ENCODE data around the gene TTLL5.

The TTLL5 gene

DNA sequence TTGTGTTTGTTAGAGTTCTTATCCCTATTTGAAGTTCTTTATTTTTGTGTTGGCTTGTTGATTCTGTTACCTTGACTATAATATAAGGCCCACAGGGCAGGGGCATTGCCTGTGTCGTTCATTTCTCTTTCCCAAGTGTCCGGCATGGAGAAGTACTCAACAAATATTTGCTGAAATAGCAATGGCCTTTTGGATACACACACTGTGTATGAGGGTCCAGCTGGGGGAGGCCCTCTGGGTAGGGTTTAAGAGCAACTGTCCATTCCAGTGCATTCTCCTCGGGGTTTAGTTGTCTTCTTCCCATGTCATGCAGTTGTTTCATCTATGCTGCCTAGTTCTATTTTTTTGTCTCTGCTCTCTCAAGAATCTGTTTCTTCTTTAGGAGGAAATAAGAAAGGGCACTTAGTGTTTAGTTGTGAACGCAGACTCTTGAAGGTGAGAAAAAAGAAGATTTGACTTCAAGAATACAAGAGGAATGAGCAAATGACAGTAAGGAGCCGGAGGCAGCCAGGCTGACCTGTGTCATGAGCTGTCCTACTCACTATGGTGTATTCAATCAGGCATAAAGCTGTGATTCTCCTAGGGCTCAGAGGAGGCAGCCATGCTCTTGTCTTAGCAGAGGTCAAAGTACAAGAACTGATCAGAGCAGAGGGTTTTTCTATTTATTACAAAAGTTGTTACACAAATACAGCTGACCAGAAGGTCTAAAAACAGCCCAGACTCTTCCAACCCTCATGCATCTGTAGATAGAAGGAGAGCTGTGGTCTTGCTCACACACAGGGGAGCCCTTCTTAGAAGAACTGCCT, 10.6 kb upstream of the TTLL5 start:
- Histone ChIP-seq H3K4me1 (ENCODE audit: control insufficient read depth, insufficient read depth, low read length) (no peaks in the 10 kb centered on the region), H3K9ac (ENCODE audit: low read depth, low read length) (no peak overlapping the region), H3K36me3 (ENCODE audit: control insufficient read depth, insufficient read depth, low read length) (peaks cover 26% of the 10 kb centered on the region), H3K9me3 (ENCODE audit: control insufficient read depth, insufficient read depth, low read length) (no peaks in the 10 kb centered on the region), H3K4me3 (ENCODE audit: low read depth, low read length) (no peak overlapping the region), H3K27me3 (ENCODE audit: control insufficient read depth, insufficient read depth, low read length) (no peaks in the 10 kb centered on the region)

DNA sequence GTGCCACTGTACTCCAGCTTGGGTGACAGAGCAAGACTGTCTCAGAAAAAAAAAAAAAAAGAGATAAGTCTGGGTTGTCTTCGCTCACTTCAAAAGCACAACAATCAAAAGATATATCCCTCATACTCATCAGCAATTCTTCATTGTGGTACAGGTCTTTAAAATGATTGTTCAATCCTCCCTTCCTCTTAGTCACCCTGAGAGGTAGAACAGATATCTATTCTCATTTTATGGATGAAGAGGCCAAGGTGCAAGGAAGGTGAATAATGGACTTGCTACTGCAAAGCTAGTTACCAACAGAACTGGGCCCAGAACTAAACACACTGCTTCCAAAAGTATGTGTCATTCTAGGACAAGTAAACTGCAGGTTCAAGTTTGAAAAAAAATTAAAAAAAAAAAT, 7.5 kb upstream of the TTLL5 start:
- peaks cover 23% of the 10 kb centered on the region for H3K36me3 ChIP-seq (ENCODE audit: control insufficient read depth, insufficient read depth, low read length)
- no peaks in the 10 kb centered on the region for H3K27me3 ChIP-seq (ENCODE audit: control insufficient read depth, insufficient read depth, low read length)

DNA sequence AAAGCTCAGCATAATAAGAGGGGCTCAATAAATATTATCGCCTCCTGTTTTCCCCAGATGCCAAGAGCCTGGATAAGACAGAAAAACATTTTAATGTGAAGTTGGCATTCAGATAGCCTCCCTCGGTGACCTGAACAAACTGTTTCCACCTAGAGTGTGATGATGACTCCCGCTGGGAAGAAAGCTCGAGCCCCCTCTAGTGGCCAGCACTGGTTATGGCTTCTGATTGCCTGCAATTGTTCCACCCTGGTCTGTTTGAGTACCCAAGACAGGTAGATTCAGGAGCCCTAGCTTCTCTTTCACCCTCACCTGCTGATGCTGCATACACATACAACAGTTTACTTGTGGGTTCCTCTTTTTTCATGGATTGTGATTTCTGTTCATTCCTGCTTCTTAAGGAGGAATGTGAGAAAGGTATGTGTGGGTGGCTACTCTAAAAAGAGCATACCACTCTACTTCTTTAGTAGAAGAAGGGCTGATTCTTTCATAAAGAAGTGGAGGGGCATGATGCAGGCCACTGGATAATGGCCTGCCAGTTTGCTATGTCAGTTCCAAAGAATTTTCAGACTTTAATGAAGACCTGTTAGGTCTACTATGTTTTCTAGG, 6.8 kb upstream of the TTLL5 start:
- Histone ChIP-seq H3K4me1 (ENCODE audit: control insufficient read depth, insufficient read depth, low read length) (no peaks in the 10 kb centered on the region), H3K36me3 (ENCODE audit: control insufficient read depth, insufficient read depth, low read length) (peaks cover 23% of the 10 kb centered on the region), H3K9me3 (ENCODE audit: control insufficient read depth, insufficient read depth, low read length) (no peaks in the 10 kb centered on the region), H3K4me3 (ENCODE audit: low read depth, low read length) (no peak overlapping the region), H3K9ac (ENCODE audit: low read depth, low read length) (no peak overlapping the region), H3K27me3 (ENCODE audit: control insufficient read depth, insufficient read depth, low read length) (no peaks in the 10 kb centered on the region)

More for the DNA sequence above, 7.5 kb upstream of the TTLL5 start:
- Histone ChIP-seq H3K4me1 (ENCODE audit: control insufficient read depth, insufficient read depth, low read length) (no peaks in the 10 kb centered on the region), H3K9ac (ENCODE audit: low read depth, low read length) (no peak overlapping the region), H3K4me3 (ENCODE audit: low read depth, low read length) (no peak overlapping the region), H3K9me3 (ENCODE audit: control insufficient read depth, insufficient read depth, low read length) (no peaks in the 10 kb centered on the region)

DNA sequence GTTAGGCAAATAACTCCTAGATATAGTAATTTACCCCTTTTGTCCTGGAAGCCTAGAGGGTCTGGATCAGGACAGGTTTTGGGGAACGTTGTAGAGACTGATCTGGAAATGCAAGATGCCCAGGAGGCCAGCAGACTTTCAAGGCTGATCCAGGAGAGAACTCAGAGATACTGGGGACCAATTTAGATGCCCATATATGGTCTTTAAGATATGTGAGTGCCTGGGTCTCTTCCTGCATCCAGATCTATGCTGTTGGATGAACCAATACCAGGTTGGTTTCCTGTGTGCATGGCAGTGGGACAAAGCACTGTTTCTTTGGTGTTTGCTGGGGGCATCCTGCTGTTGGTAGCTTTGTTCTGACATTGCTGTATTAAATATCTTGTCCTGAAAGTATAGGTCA, 5.8 kb upstream of the TTLL5 start:
- no peak overlapping the region for H3K9ac ChIP-seq (ENCODE audit: low read depth, low read length)
- no peaks in the 10 kb centered on the region for H3K27me3 ChIP-seq (ENCODE audit: control insufficient read depth, insufficient read depth, low read length)
- H3K36me3 ChIP-seq (ENCODE audit: control insufficient read depth, insufficient read depth, low read length): peaks cover 17% of the 10 kb centered on the region
- no peak overlapping the region for H3K4me3 ChIP-seq (ENCODE audit: low read depth, low read length)
- no peaks in the 10 kb centered on the region for H3K4me1 ChIP-seq (ENCODE audit: control insufficient read depth, insufficient read depth, low read length)
- H3K9me3 ChIP-seq (ENCODE audit: control insufficient read depth, insufficient read depth, low read length): no peaks in the 10 kb centered on the region

DNA sequence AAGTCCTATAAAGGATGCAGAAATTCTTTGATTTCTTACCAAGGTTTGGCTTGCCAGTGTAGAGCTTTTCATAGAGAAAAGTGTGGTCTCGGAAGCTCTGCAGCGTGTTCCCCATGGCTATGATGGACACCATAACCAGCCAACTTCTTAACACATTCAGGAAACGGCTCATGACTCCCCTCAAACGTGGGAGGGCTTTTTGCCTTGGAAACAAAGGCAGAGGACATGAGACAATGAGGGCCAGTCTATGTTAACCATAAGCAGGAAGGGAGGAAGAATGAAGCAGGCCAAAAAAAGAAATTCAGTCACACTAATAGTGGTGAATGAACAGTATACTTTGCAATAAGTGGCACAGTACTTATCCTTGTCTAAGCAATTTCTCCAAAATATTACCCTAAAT, 3.7 kb upstream of the TTLL5 start:
- Histone ChIP-seq H3K36me3 (ENCODE audit: control insufficient read depth, insufficient read depth, low read length) (no peaks in the 10 kb centered on the region), H3K4me1 (ENCODE audit: control insufficient read depth, insufficient read depth, low read length) (no peaks in the 10 kb centered on the region), H3K9ac (ENCODE audit: low read depth, low read length) (no peak overlapping the region), H3K4me3 (ENCODE audit: low read depth, low read length) (no peak overlapping the region), H3K27me3 (ENCODE audit: control insufficient read depth, insufficient read depth, low read length) (no peaks in the 10 kb centered on the region), H3K9me3 (ENCODE audit: control insufficient read depth, insufficient read depth, low read length) (no peaks in the 10 kb centered on the region)

DNA sequence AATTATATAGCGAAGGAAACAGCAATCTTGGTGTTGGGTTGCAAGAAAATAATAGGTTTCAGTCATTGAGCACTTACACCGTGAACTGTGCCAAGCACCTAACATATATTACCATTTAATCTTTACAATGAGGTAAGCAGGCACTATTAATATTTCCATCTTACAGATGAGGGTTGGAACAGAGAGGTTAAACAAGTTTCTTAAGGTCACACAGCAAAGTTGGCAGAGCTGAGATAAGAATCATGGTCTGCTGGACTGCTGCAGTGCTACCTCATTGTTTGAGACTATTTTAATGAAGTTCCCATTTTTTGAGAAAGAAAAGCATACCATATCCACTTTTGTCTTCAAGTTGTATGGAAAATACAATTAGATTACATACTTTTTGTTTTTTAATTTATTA, 2.1 kb upstream of the TTLL5 start:
- Histone ChIP-seq H3K9me3 (ENCODE audit: control insufficient read depth, insufficient read depth, low read length) (no peaks in the 10 kb centered on the region), H3K4me1 (ENCODE audit: control insufficient read depth, insufficient read depth, low read length) (no peaks in the 10 kb centered on the region), H3K36me3 (ENCODE audit: control insufficient read depth, insufficient read depth, low read length) (no peaks in the 10 kb centered on the region), H3K4me3 (ENCODE audit: low read depth, low read length) (no peak overlapping the region), H3K9ac (ENCODE audit: low read depth, low read length) (no peak overlapping the region), H3K27me3 (ENCODE audit: control insufficient read depth, insufficient read depth, low read length) (no peaks in the 10 kb centered on the region)

DNA sequence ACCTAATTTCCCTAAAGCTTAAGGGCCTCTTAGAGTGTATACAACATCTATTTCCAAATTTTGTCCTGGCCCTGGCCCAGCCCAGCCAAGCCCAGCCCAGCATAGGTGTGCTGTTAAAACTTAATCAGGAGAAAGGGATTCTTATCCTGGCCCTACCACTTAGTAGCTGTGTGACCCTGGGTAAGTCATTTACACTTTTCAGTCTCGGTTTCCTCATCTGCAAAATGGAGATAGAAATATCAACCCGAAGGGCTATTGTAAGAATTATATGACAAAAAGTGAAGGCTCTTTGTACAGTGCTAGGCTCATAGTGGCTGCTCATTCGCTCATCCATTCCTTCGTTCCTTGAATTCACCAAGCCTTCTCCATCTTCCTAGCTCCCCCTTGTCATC, 812 bp upstream of the TTLL5 start:
- Histone ChIP-seq H3K4me3 (ENCODE audit: low read depth, low read length) (peak overlapping the region; percentile 79), H3K9me3 (ENCODE audit: control insufficient read depth, insufficient read depth, low read length) (no peaks in the 10 kb centered on the region), H3K9ac (ENCODE audit: low read depth, low read length) (no peak overlapping the region), H3K4me1 (ENCODE audit: control insufficient read depth, insufficient read depth, low read length) (no peaks in the 10 kb centered on the region), H3K36me3 (ENCODE audit: control insufficient read depth, insufficient read depth, low read length) (no peaks in the 10 kb centered on the region), H3K27me3 (ENCODE audit: control insufficient read depth, insufficient read depth, low read length) (no peaks in the 10 kb centered on the region)

DNA sequence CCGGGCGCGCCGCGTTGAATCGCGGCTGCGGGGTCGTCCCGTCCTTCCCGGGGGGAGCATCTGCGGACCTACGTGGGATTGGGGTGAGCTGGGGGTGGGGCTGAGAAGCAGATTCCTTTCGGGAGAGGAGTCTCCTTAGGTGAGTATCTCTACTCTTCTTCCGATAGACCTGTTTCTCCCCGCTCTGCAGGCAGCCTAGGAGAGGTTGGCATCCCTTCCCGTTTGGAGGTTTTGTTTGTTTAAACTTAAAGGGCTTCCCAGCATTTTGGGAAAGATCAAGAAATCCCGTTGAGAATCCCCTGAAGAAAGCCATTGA, 411 bp downstream of the TTLL5 start:
- peak overlapping the region; percentile 56 for H3K9ac ChIP-seq (ENCODE audit: low read depth, low read length)
- no peaks in the 10 kb centered on the region for H3K4me1 ChIP-seq (ENCODE audit: control insufficient read depth, insufficient read depth, low read length)
- H3K27me3 ChIP-seq (ENCODE audit: control insufficient read depth, insufficient read depth, low read length): no peaks in the 10 kb centered on the region
- peak overlapping the region; percentile 79 for H3K4me3 ChIP-seq (ENCODE audit: low read depth, low read length)
- H3K9me3 ChIP-seq (ENCODE audit: control insufficient read depth, insufficient read depth, low read length): no peaks in the 10 kb centered on the region
- H3K36me3 ChIP-seq (ENCODE audit: control insufficient read depth, insufficient read depth, low read length): no peaks in the 10 kb centered on the region

DNA sequence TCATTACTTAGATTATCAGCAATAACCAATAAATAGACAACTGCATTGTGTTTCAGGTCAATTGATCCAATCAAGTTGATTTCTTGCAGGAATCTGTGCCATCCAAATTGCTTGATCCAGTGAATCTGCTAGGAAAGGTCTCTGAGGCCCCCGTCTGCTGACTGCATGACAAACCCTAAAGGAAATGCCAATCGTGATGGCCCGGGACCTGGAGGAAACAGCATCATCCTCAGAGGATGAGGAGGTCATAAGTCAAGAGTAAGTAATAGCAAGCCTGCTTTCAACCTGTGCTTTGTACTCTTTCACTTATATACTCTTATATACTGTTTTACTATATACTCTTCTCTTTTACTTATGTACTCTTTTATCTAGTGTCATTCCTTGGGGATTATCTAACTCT, 1.9 kb downstream of the TTLL5 start:
- no peaks in the 10 kb centered on the region for H3K27me3 ChIP-seq (ENCODE audit: control insufficient read depth, insufficient read depth, low read length)
- H3K9me3 ChIP-seq (ENCODE audit: control insufficient read depth, insufficient read depth, low read length): no peaks in the 10 kb centered on the region
- no peak overlapping the region for H3K4me3 ChIP-seq (ENCODE audit: low read depth, low read length)
- H3K36me3 ChIP-seq (ENCODE audit: control insufficient read depth, insufficient read depth, low read length): no peaks in the 10 kb centered on the region
- H3K9ac ChIP-seq (ENCODE audit: low read depth, low read length): no peak overlapping the region
- no peaks in the 10 kb centered on the region for H3K4me1 ChIP-seq (ENCODE audit: control insufficient read depth, insufficient read depth, low read length)

DNA sequence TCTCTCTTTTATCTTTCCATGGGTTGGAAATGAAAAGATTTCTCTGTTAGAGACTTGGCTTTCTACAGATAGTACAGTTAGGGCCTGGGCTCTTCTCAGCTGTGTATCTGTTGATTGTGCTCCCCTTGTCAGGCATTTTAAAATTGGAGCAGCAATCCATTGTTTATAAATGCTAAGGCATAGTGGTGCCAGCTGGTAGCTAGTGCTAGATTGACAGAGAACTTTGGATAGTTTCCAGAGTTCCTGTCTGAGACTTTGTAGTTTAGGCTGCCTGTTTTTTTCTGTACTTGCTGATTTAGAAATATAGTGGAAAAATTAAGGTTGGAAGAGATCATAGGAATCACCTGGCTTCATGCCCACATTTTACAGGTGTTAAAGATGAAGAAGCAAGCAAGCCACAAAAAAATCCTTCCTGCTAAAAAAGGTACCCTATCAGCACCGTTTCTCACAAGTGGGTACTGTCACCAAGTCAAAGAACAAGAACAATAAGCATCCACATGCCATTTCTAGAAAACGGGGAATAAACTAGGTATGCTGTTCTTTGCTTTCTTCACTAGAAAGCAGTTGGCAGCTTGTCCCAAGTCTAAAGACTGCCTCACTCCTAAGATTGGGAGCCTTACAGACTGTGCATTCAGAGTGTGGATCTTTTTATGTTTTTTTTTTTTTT, 6.2 kb downstream of the TTLL5 start:
- Histone ChIP-seq H3K9me3 (ENCODE audit: control insufficient read depth, insufficient read depth, low read length) (no peaks in the 10 kb centered on the region), H3K27me3 (ENCODE audit: control insufficient read depth, insufficient read depth, low read length) (no peaks in the 10 kb centered on the region), H3K36me3 (ENCODE audit: control insufficient read depth, insufficient read depth, low read length) (no peaks in the 10 kb centered on the region), H3K4me3 (ENCODE audit: low read depth, low read length) (no peak overlapping the region), H3K4me1 (ENCODE audit: control insufficient read depth, insufficient read depth, low read length) (no peaks in the 10 kb centered on the region), H3K9ac (ENCODE audit: low read depth, low read length) (no peak overlapping the region)

DNA sequence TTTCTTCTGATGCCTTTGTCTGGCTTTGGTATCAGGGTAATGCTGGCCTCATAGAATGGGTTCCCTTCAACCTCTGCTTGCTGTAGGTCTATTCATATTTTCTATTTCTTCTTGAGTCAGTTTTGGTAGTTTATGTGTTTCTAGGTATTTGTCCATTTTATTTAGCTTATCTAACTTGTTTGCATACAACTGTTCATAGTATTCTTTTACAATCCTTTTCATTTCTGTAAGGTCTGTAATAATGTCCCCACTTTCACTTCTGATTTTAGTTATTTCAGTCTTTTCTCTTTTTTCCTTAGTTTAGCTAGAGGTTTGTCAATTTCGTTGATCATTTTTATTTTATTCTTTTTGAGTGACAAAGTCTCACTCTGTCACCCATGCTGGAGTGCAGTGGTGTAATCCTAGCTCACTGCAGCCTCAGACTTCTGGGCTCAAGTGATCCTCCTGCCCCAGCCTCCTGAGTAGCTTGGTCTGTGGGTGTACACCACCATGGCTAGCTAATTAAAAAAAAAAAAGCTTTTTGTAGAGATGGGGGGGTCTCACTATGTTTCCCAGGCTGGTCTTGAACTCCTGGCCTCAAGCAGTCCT, 11.7 kb downstream of the TTLL5 start:
- H3K9me3 ChIP-seq (ENCODE audit: control insufficient read depth, insufficient read depth, low read length): no peaks in the 10 kb centered on the region
- no peaks in the 10 kb centered on the region for H3K4me1 ChIP-seq (ENCODE audit: control insufficient read depth, insufficient read depth, low read length)
- H3K4me3 ChIP-seq (ENCODE audit: low read depth, low read length): no peak overlapping the region
- H3K36me3 ChIP-seq (ENCODE audit: control insufficient read depth, insufficient read depth, low read length): no peaks in the 10 kb centered on the region
- H3K27me3 ChIP-seq (ENCODE audit: control insufficient read depth, insufficient read depth, low read length): no peaks in the 10 kb centered on the region
- no peak overlapping the region for H3K9ac ChIP-seq (ENCODE audit: low read depth, low read length)

All from iPS-15b (cell line).